SKM-1 (cell line): ENCODE measurements around the gene CCDC8.
"Not testable (repeated sequence)": the region's sequence is repeated elsewhere in the genome, so short reads cannot be mapped to it uniquely, and the experiment has no call there.

ENCODE experiments used
- DNase-seq: peaks from one replicate; lab custom pipeline; 2025; ENCODE audit not compliant: unreplicated experiment; lab: John Stamatoyannopoulos, UW

Gene CCDC8, protein sequence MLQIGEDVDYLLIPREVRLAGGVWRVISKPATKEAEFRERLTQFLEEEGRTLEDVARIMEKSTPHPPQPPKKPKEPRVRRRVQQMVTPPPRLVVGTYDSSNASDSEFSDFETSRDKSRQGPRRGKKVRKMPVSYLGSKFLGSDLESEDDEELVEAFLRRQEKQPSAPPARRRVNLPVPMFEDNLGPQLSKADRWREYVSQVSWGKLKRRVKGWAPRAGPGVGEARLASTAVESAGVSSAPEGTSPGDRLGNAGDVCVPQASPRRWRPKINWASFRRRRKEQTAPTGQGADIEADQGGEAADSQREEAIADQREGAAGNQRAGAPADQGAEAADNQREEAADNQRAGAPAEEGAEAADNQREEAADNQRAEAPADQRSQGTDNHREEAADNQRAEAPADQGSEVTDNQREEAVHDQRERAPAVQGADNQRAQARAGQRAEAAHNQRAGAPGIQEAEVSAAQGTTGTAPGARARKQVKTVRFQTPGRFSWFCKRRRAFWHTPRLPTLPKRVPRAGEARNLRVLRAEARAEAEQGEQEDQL

DNA sequence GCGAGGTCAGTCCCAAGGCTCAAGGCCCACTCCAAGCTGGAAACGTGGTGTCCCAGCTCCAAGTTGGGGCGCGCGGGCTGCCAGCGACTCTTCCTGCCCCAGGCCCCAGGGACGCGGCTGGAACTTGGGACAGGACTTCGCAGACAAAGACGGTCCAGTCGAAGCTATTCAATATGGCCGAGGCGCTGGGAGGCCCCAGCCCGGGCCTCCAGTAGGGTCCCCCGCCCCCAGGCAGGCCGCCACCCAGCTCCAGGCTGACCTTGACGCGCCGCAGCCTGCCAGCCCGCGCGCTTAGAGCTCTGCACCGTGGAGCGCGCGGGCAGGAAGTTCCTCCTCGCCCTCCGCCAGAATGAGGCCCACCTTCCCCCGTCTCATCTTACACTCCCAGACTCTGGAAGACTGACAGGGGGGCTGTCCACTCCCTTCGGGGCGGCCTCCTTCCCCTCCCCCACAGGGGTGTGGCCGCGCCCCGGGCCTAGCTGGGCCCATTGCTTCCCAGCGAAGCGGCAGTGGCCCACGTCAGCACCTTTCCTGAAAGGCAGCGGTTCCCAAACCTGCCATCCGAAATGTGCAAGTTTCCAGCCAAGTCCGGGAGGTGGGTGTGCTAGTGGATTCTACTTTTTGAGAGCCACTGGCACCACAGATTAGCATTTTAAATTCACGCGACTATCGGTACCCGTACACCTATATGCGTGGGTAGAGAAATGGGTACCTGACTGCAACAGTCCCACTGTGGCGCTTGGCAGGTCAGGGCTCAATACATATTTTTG lies at the start of gene CCDC8:
CCDC8 (minus strand) TSS at position 303 of the 770 bp plus-strand sequence. CDS start 754 bp downstream, outside the sequence.
- DNase-seq = no peak

DNA sequence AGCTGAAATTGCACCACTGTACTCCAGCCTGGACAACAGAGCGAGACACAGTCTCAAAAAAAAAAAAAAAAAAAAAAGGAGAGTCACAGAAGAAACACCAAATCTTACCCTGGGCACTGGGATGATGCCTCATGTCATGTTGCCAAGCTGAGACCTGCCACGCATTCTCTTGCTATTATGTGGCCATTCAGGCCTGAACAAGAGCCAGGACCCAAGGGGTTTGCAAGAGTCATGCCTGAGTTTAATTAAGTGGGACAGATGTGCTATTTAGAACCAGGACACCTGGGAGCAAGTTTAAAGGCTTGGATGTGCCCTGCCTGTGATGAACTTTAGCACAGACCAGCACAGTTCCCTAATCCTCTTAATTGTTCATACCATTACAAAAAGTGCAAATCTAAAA lies 48.2 kb upstream of the CCDC8 start:
- DNase-seq = no peak

DNA sequence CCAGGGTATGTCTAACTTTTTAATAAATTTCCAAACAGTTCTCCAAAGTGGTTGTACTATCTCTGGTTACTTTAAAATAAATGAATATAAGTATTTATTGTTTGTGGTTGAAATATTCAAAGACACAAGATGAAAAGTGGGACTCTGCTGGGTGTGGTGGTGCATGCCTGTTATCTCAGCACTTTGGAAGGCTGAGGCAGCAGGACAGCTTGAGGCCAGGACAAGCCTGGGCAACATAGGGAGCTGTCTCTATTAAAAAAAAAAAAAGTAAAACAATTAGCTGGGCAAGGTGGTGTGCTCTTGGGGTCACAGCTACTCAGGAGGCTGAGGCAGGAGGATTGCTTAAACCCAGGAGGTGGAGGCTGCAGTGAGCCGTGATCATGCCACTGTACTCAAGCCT lies 47.6 kb upstream of the CCDC8 start:
- DNase-seq = no peak

DNA sequence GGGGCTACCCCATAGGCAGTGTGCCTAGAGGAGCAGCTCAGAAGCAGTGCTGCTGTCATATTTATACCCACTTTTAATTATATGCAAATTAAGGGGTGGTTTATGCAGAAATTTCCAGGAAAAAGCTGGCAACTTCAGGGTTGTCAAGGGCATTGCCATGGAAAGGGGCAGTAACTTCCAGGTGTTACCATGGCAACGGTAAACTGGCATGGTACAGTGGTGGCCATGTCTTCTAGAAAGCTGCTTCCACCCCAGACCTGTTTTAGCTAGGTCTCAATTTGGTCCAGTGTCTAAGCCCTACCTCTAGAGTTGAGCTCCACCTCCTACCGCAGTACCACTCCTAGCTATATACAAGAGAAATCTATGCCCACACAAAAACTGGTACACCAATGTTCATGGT lies 46.7 kb upstream of the CCDC8 start:
- DNase-seq = no peak

DNA sequence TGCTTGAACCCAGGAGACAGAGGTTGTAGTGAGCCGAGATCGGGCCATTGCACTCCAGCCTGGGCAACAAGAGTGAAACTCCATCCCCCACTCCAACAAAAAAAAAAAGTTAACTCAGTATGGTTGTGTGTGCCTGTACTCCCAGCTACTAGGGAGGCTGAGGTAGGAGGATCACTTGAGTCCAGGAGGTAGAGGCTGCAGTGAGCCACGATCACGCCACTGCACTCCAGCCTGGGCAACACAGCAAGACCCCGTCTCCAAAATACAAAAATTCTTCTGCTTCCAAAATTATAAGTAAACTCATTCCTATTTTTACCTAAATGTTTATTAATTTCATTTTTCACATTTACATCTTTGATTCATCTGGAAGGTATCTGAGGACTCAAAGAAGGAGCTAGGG lies 43.6 kb upstream of the CCDC8 start:
- no peak for DNase-seq

DNA sequence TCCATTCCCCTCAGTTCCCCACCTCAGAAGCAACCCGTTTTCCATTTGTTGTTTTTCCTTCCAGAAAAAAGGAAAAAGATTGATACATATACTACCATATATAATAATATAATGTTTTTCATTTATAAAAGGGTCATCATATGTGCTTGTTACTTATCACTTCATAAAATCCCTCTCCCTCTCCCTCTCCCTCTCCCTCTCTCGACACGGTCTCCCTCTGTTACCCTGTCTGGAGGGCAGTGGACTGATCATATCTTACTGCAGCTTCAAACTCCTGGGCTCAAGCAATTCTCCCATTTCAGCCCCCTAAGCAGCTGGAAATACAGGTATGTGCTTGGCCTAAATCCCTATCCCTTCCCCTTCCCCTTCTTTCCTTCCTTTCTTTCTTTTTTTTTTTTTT lies 40.9 kb upstream of the CCDC8 start:
- DNase-seq = no peak

DNA sequence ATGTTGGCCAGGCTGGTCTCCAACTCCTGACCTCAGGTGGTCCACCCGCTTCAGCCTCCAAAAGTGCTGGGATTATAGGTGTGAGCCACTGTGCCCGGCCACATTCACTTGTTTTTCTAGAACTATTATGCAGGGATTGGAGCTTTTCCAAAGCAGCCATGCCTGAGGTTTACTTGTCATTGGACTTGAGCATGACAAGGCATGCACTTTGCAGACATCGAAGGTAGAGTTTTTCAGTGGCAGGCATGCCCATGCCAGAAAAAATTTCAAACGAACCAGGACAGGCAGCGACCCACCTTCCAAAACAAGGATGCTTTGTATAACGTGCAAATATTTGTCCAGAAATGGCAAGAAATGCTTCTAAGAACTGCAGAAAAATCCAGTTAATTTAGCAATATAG lies 40.3 kb upstream of the CCDC8 start:
- DNase-seq = no peak

DNA sequence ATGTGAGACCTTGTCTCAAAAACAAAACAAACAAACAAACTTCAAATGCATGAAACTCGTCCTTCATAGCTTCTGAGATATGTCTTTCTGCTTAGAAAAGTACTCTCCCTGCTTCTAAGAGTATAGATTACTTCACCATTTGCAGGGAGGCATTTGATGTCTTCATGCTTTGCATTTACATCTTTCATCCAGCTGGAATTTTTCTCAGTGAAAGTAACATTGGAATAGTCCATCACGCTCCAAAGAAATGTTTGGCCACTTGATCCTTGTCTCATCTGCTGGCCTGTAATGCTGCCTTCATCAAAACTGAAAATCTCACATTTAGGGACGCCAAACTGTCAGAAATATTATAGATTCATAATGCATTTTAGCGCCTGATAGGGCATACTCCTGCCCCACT lies 38.8 kb upstream of the CCDC8 start:
- DNase-seq = no peak

DNA sequence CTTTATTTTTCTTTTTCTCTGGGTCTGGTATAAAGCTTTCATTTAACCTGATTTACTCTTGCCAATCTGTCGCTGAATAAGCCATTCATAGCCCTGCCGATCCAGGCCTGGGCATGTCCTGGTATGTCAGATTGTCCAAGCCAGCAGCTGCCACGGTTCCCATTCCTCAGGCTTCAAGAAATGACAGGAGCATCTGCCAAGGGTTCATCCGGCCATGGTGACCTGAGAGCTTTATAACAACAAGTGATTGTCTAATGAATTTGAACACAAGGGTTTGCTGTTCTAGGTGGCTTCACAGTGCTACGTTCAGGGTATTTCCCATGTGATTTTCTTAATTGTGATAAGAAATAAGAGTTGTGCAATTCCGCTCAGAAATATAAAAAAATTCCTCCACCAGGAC lies 38.0 kb upstream of the CCDC8 start:
- no peak for DNase-seq

DNA sequence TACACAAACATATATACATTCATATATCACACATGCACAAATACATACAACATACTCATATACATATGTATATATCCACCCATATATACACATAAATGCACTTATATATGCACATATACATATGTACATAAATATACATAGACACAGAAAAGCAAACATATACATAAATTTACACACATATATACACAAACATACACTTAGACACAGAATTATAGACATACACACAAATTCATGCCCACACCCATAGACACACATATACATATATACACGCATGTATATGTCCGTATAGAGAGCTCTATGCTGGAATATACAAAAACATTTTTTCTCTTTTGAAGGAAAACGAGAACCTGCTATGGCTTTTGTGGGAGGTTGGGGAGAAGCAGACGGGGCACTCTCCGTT lies 37.4 kb upstream of the CCDC8 start:
- DNase-seq = no peak

DNA sequence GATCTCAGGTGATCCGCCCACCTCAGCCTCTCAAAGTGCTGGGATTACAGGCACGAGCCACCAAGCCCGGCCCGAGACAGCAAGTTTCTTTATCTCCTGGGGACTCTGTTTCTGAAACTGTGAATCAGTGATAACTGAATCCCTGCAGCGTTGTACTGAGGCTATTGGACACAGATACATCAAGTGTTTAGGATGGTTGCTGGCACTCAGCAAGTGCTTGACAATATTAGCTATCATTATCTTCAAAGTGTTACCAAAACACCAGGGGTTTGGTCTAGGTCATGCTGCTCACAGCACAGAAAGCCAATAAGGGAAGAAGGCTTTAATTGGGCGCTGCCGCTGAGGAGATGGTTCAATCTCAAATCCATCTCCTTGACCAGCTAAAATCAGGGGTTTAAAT lies 35.9 kb upstream of the CCDC8 start:
- DNase-seq = no peak

DNA sequence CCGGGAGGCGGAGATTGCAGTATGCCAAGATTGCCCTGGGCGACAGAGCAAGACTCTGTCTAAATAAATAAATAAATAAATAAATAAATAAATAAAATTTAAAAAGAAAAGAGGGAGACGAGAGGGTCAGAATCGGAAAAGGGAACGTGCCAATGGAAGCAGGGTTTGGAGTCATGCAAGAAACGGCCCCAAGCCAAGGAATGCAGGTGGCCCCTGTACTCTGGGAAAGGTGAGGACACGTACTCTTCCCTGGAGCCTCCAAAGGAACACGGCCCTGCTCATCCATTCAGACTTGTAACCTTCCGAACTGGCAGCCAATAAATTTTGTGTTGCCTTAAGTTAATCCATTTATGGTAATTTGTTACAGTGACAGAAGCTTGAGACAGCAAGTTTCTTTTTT lies 35.2 kb upstream of the CCDC8 start:
- no peak for DNase-seq

DNA sequence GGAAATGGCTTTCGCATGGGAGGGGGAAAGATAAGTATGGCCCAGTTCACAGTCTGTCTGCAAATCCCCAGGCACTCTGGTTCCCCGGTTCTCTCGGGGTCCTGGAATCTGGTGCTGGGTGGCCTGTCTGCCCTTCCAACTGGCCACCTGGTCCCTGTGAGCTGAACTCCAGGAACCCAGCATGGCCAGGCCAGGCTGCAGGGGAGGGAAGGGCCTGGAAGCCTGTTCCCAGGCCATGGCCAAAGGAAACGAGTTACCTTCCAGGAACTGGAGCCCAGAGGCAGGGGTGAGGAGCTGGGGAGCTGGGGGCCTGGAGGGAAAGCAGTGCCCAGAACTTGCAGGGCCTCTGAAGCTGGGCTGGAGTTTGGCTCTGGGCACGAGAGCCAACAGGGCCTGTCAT lies 34.5 kb upstream of the CCDC8 start:
- no peak for DNase-seq

DNA sequence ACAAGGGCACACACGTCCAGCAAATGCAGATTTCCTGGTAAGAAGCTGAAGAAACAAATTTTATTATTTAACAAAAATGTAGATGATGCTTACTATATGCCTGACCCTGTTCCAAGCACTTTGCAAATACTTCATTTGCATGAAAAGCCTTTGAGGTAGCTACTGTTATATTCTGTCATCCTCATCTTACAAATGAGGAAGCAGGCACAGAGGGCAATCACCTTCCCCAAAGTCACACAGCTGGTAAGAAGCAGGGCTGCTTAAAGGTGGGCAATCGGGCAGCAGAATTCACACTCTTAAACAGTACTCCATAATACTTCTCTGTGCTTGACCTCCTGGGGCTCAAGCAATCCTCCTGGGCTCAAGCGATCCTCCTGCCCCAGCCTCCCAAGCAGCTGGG lies 33.6 kb upstream of the CCDC8 start:
- no peak for DNase-seq

DNA sequence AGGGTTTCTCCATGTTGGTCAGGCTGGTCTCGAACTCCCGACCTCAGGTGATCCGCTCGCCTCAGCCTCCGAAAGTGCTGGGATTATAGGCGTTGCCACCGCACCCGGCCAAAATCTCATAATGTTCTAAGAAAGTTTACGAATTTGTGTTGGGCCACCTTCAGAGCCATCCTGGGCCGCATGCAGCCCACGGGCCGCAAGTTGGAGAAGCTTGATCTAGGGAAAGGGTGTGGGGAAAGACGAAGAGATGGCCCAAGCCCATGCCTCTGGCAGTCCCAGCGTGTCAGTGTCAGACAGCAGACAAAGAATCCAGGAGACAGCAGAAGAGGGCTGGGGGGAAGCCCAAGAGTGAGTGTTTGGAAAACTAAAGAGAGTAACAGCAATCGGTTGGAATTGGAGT lies 32.7 kb upstream of the CCDC8 start:
- DNase-seq = no peak

DNA sequence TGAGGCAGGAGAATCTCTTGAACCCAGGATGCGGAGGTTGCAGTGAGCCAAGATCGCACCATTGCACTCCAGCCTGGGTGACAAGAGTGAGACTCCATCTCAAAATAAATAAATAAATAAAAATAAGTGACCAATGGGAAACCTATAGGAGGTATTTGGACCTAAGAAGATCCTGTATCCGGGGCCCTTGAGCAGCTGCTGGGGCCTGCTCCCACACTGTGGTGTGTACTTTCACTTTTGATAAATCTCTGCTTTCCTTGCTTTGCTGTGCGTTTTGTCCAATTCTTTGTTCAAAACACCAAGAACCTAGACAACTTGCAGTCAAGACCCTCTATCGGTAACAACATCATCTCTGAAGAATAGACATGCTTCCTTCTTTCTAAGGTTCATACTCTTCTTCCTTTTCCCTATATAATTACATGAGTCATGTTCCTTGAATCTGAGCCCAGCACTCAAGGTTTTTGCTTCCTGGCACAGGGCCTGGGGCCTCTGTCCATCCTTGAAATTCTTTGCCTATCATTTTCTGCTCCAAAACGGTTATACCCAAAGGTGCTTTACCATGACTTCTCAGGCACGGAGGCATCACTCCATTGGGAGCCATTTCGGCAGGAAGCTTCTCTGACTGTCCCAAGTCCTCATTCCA lies 29.6 kb upstream of the CCDC8 start:
- DNase-seq = no peak

DNA sequence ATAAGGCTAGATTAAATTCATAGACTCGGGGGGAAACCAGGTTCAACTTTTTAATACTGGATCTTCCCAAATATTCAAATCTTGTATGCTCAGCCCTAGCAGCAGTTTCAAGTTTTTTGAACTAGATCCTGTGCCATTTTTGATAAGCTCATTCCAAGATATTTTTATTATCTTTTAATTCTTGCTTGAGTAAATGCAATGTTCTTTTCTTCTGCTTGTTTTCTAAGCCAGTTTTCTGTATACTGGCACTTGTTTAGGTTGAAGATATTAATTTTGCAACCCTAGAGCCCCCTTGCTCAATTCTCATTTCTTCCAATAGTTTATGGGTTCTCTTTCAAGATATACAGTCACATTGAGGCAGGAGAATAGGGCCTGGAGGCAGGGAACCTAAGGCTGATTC lies 28.5 kb upstream of the CCDC8 start:
- no peak for DNase-seq

DNA sequence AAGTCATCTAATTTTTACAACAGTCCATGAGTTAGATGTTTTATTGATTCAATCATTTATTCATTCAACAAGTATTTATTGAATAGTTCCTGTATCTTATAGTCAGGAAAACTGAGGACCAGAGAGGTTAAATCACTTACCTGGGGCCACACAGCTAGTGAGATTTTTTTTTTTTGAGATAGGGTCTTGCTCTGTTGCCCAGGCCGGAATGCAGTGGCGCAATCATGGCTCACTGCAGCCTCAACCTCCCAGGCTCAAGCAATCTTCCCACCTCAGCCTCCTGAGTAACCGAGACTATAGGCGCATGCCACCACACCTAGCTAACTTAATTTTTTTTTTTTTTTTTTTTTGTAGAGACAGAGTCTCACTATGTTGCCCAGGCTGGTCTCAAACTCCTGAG lies 22.3 kb upstream of the CCDC8 start:
- not testable (repeated sequence) for DNase-seq

DNA sequence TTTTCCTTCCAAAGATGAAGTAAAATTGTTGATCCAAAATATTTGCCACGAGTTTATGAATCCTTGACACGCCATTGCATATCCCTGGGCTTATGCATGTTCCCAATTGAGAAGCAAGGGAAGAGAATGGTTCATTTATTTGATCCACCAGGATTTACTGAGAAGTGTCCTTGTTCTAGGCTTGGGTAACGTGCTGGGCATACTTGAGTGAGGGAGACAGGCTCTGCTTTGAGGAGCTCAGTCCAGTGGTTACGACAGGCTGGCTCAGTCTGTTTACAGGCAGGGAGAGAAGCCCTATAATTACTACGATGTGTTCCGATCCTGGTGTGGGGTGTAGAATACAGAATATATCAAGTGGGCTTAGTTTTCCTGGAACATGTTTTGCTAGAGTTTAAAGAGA lies 21.6 kb upstream of the CCDC8 start:
- DNase-seq = no peak

DNA sequence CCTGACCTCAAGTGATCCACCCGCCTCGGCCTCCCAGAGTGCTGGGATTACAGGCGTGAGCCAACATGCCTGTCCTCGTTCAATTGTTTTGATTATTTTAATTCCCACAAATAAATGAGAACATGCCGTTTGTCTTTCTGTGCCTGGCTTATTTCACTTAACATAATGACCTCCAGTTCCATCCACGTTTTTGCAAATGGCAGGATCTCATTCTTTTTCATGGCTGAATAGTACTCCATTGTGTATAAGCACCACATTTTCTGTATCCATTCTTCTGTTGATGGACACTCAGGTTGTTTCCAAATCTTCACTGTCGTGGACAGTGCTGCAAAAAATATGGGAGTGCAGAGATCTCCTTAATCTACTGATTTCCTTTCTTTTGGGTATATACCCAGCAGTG lies 20.1 kb upstream of the CCDC8 start:
- not testable (repeated sequence) for DNase-seq

DNA sequence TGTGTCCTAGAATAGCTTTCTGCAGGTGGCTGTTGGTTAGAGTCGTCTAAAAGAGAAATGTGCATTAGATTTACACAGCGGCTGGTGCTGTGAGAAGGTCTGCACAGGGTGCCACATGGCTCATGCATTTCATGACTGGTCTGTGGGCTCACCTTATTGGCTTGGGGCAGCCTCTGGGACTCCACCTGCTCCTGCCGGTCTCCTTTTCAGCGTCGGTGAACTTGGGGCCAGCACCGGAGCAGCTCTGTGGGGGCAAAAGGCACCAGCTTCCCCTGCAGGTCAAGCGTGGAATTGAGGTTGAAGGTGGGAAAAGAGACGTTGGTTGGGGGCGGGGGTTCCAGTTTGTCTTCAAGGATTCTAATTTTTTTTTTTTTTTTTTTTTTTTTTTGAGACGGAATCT lies 18.5 kb upstream of the CCDC8 start:
- DNase-seq = no peak

DNA sequence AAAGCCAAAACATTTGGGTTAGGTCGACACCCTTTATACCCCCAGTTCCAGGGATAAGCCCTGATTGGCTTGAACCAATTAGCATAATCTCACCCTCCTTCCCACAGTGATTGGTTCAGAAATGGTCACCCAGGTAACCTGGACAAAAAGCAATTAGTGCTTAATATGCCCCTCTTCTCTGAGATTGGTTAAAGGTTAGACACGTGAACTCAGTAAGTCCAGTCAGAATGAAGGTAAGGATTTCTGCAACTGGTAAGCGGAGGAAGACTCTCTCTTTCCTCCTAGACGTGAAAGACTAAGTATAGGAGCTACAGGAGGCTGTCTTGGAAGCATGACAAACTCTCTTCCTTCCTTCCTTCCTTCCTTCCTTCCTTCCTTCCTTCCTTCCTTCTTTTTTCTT lies 16.6 kb upstream of the CCDC8 start:
- DNase-seq = no peak
